Mucosa of rectum (tissue), 2 donors: ENCODE results near the gene EIF3A.
"Not testable (repeated sequence)": the region's sequence is repeated elsewhere in the genome, so short reads cannot be mapped to it uniquely, and the experiment has no call there.

Source experiments
- H3K27ac ChIP-seq, 2 donors: one replicate each; pipeline ENCODE4 v1.7.0; 2013; ENCODE audit warnings: inconsistent platforms in 2 of 2, low read depth in 2 of 2, low read length in 2 of 2
- H3K27me3 ChIP-seq, 2 donors: one replicate each; pipeline ENCODE4 v1.7.0; 2013; ENCODE audit warnings: low read length in 2 of 2; ENCODE audit not compliant: control insufficient read depth in 2 of 2, insufficient read depth in 2 of 2
- H3K36me3 ChIP-seq, 2 donors: one replicate each; pipeline ENCODE4 v1.7.0; 2013; ENCODE audit warnings: low read length in 2 of 2; ENCODE audit not compliant: control insufficient read depth in 2 of 2, insufficient read depth in 2 of 2
- H3K4me1 ChIP-seq, 2 donors: one replicate each; pipeline ENCODE4 v1.7.0; 2013; ENCODE audit warnings: low read length in 2 of 2, mild to moderate bottlenecking in 1 of 2; ENCODE audit not compliant: control insufficient read depth in 2 of 2, insufficient read depth in 2 of 2
- H3K4me3 ChIP-seq, 2 donors: one replicate each; pipeline ENCODE4 v1.7.0; 2013; ENCODE audit warnings: low read length in 2 of 2
- H3K9ac ChIP-seq, 2 donors: one replicate each; pipeline ENCODE4 v1.7.0; 2013; ENCODE audit warnings: low read length in 2 of 2, low read depth in 1 of 2, mild to moderate bottlenecking in 1 of 2
- H3K9me3 ChIP-seq, 2 donors: one replicate each; pipeline ENCODE4 v1.7.0; 2013; ENCODE audit warnings: low read length in 2 of 2; ENCODE audit not compliant: control insufficient read depth in 2 of 2
- donor health status: healthy.
- donor health status: Normal muscosa, but diverticular disease.

Gene EIF3A

DNA sequence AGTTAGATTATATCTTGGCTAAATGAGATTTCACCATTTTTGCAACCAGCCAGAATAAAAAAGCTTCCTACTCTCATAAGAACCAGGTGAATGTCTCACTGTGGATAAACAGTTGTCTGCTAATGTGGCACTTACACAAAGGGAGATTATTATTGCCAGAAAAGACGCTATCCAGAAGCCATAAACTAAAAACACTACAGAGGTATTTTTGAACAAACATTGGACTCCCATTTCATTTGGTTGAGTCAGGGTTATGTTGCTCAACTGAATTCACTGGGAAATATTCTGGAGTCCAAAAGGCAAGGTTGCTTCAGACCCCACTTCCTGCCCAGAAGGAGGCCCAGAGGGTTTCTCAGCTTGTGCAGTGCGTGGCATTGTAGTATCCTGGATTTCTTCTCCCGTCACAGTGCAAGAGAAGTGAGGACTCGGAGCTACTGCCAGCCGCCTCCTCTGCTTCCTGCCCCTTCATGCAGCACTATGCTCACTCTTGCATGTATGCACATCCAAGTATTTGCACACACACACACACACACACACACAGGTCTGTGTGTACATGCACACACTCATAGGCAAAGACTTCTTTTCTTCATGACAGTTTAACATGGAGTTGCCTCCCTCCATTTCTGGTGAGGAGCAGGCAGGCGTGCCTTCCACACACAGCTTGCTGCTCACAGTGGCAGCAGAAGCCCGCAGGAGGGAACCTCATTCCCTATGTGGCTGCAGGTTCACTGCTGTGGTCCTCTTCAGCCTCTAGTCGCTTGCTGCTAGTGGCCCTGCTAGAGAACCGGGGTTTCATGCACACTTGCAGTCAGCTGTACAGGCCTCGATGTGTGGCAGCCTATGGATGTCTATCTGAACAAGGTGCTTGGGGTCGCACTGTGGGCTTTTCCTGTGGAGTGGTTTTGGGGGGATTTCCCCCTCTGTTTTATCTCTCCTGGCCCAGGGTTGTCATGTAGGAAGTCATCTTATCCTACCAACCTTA lies 33.4 kb upstream of the EIF3A start:
- Histone ChIP-seq H3K4me3 (no peak overlapping the region), H3K27ac (no peak overlapping the region), H3K27me3 (no peaks in the 10 kb centered on the region), H3K9ac (no peak overlapping the region), H3K4me1 (no peaks in the 10 kb centered on the region), H3K9me3 (no peaks in the 10 kb centered on the region), H3K36me3 (peaks cover 12 to 28% of the 10 kb centered on the region in 2 donors)

GRCh38 chr10:119112056-119112455 lies 31.4 kb upstream of the EIF3A start:
- H3K9ac ChIP-seq: no peak overlapping the region
- H3K4me3 ChIP-seq: no peak overlapping the region
- peaks cover 12 to 30% of the 10 kb centered on the region in 2 donors for H3K36me3 ChIP-seq
- no peaks in the 10 kb centered on the region for H3K4me1 ChIP-seq
- no peaks in the 10 kb centered on the region for H3K9me3 ChIP-seq
- H3K27ac ChIP-seq: no peak overlapping the region
- H3K27me3 ChIP-seq: no peaks in the 10 kb centered on the region

GRCh38 chr10:119107771-119108170 lies 27.2 kb upstream of the EIF3A start:
- peaks cover 5 to 18% of the 10 kb centered on the region in 2 donors for H3K36me3 ChIP-seq

GRCh38 chr10:119107106-119107505 lies 26.5 kb upstream of the EIF3A start:
- not testable (repeated sequence) for H3K27me3 ChIP-seq, H3K27ac ChIP-seq, H3K9ac ChIP-seq, H3K4me1 ChIP-seq, H3K9me3 ChIP-seq, H3K4me3 ChIP-seq
- peaks cover 4 to 17% of the 10 kb centered on the region in 2 donors for H3K36me3 ChIP-seq

More at GRCh38 chr10:119107771-119108170, 27.2 kb upstream of the EIF3A start:
- not testable (repeated sequence) for H3K4me1 ChIP-seq, H3K4me3 ChIP-seq, H3K9me3 ChIP-seq, H3K27ac ChIP-seq, H3K9ac ChIP-seq, H3K27me3 ChIP-seq

GRCh38 chr10:119105899-119106298 lies 25.3 kb upstream of the EIF3A start:
- not testable (repeated sequence) for H3K9me3 ChIP-seq, H3K4me3 ChIP-seq, H3K27me3 ChIP-seq, H3K9ac ChIP-seq, H3K27ac ChIP-seq
- Histone ChIP-seq H3K36me3 (peaks cover 0 to 12% of the 10 kb centered on the region in 2 donors), H3K4me1 (peaks cover 7 to 13% of the 10 kb centered on the region in 2 donors)

DNA sequence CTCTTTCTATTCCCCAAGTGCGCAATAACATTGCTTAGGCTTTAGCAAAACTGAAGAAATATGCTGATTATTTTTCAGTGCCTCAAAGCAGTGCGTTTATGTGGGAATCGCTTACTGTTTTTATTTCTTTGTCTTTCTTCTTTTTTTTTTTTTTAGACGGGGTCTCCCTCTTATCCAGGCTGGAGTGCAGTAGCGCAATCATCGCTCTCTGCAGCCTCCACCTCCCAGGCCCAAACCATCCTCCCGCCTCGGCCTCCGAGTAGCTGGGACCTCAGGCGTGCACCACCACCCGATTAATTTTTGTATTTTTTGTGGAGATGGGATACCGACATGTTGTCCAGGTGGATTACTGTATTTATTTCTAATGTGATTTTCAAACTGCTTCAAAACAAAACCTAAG lies 24.5 kb upstream of the EIF3A start:
- Histone ChIP-seq H3K27me3 (no peaks in the 10 kb centered on the region), H3K36me3 (peaks cover 0 to 12% of the 10 kb centered on the region in 2 donors), H3K27ac (no peak overlapping the region), H3K4me3 (peak overlapping the region; percentile 70 to 80), H3K9ac (peak overlapping the region; percentile 60 to 70), H3K4me1 (peaks cover 15 to 19% of the 10 kb centered on the region in 2 donors), H3K9me3 (no peaks in the 10 kb centered on the region)

DNA sequence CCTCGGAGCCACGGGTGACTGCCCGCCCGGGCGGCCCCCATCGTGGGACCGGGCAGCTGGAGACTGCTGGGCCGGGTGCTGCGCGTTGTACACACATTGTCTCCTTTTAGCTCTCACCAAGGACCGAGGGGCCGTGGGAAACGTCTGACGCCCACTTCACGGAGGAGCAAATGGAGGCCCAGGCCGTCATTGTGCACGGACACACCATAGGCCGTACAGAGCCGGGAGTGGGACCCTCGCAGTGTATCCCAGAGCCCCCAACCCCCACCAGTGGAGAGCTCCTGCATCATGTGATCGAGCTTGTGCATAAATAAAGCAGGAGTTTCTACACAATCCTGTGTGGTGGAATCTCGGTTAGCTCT lies 24.0 kb upstream of the EIF3A start:
- H3K9ac ChIP-seq: peak overlapping the region; percentile 60 to 70
- H3K27me3 ChIP-seq: no peaks in the 10 kb centered on the region
- H3K36me3 ChIP-seq: peaks cover 0 to 12% of the 10 kb centered on the region in 2 donors
- peaks cover 15 to 20% of the 10 kb centered on the region in 2 donors for H3K4me1 ChIP-seq
- peak overlapping the region; percentile 4 to 58 for H3K27ac ChIP-seq
- H3K4me3 ChIP-seq: peak overlapping the region; percentile 70 to 80
- no peaks in the 10 kb centered on the region for H3K9me3 ChIP-seq

- peak within 1 kb of the TSS; percentile 55 to 58 for H3K27ac ChIP-seq
- peaks cover 0 to 8% of the 10 kb centered on the region in 2 donors for H3K36me3 ChIP-seq
- peaks cover 15 to 20% of the 10 kb centered on the region in 2 donors for H3K4me1 ChIP-seq
- H3K27me3 ChIP-seq: no peaks in the 10 kb centered on the region
- peak within 1 kb of the TSS; percentile 70 to 80 for H3K4me3 ChIP-seq
- peak within 1 kb of the TSS; percentile 65 to 70 for H3K9ac ChIP-seq
- H3K9me3 ChIP-seq: no peaks in the 10 kb centered on the region
Observed at GRCh38 chr10:119103903-119104653, 23.5 kb upstream of the EIF3A start, which contains the start of gene DENND10. TSS of gene DENND10 (plus strand) at chr10:119104113. CDS start at chr10:119104143, 30 bp downstream.

GRCh38 chr10:119103241-119103902 lies 22.8 kb upstream of the EIF3A start:
- Histone ChIP-seq H3K9ac (no peak overlapping the region), H3K27me3 (no peaks in the 10 kb centered on the region), H3K9me3 (no peaks in the 10 kb centered on the region), H3K4me1 (peaks cover 15 to 20% of the 10 kb centered on the region in 2 donors), H3K4me3 (no peak overlapping the region), H3K36me3 (peaks cover 0 to 4% of the 10 kb centered on the region in 2 donors), H3K27ac (peak overlapping the region in 1 of 2 donors; percentile 38)
